Measurements from ENCODE around the gene TRAPPC12.

GRCh38 chr2:3478846-3479385 lies 99.4 kb downstream of the TRAPPC12 start:
- no peak for TF ChIP-seq GATA2 (IDR thresholded peaks at IDR 0.05; ENCODE audit: low read depth, low read length)
- TF ChIP-seq GATA3 (IDR thresholded peaks at IDR 0.05; ENCODE audit: low read depth, low read length): no peak

All from SH-SY5Y (cell line).